NCI-H1930 (cell line): ENCODE measurements around the gene BIRC7.

Experiments
- DNase-seq, 2 experiments: peaks; one replicate each; lab custom pipeline; 2025; lab: John Stamatoyannopoulos, UW

The BIRC7 gene

GRCh38 chr20:63235399-63235983 is at the start of gene BIRC7:
TSS of gene BIRC7 (plus strand) at chr20:63235905. CDS start at chr20:63236097, 192 bp downstream.
- no peak for DNase-seq

GRCh38 chr20:63186084-63186483 is 49.6 kb upstream of the BIRC7 start:
- no peak for DNase-seq

GRCh38 chr20:63186528-63187316 is 49.0 kb upstream of the BIRC7 start:
- DNase-seq = no peak

- DNase-seq = no peak
These were observed 48.2 kb upstream of the BIRC7 start for GRCh38 chr20:63187338-63188158.

- DNase-seq = no peak
These were observed 47.6 kb upstream of the BIRC7 start for GRCh38 chr20:63188159-63188442.

GRCh38 chr20:63188641-63189321 is 46.9 kb upstream of the BIRC7 start:
- DNase-seq = no peak

GRCh38 chr20:63189322-63189642 is 46.4 kb upstream of the BIRC7 start:
- no peak for DNase-seq

GRCh38 chr20:63189846-63190559 is 45.7 kb upstream of the BIRC7 start:
- DNase-seq = no peak

GRCh38 chr20:63190828-63191227 is 44.9 kb upstream of the BIRC7 start:
- no peak for DNase-seq

- DNase-seq = no peak
These were observed 44.3 kb upstream of the BIRC7 start for GRCh38 chr20:63191400-63191799.

- DNase-seq = no peak
These were observed 43.0 kb upstream of the BIRC7 start for GRCh38 chr20:63192721-63193120.

GRCh38 chr20:63194007-63194796 is 41.5 kb upstream of the BIRC7 start:
- DNase-seq = no peak

GRCh38 chr20:63194797-63195173 is 40.9 kb upstream of the BIRC7 start:
- no peak for DNase-seq

- DNase-seq = no peak
These were observed 38.8 kb upstream of the BIRC7 start for GRCh38 chr20:63196768-63197470.

- no peak for DNase-seq
These were observed 37.1 kb upstream of the BIRC7 start for GRCh38 chr20:63198606-63199005.

GRCh38 chr20:63202021-63202420 is 33.7 kb upstream of the BIRC7 start:
- DNase-seq = no peak

- no peak for DNase-seq
These were observed 32.7 kb upstream of the BIRC7 start for GRCh38 chr20:63202811-63203526.

- no peak for DNase-seq
These were observed 31.3 kb upstream of the BIRC7 start for GRCh38 chr20:63204362-63204761.

- no peak for DNase-seq
These were observed 29.8 kb upstream of the BIRC7 start for GRCh38 chr20:63205896-63206295.

- DNase-seq = no peak
These were observed 28.8 kb upstream of the BIRC7 start for GRCh38 chr20:63206878-63207277.
